Neural cell (in vitro differentiated cells): ENCODE data around the gene EBF3. TPM values are rescaled to one million over a fixed set of nuclear protein-coding genes. Genes with fewer than 3 reads are reported as not detected.

ENCODE experiments used
- H2AFZ ChIP-seq: fragments of 200-600, 300-800 bp; sonication (generic), shearing (Covaris generic); 2 replicates; pipeline ENCODE4 v1.6.0; 2014; ENCODE audit warnings: low read depth, mild to moderate bottlenecking, antibody characterized with exemption, low read length, moderate library complexity
- H3F3A ChIP-seq: fragments of 200-600 bp; shearing (Covaris generic); 2 replicates; pipeline ENCODE4 v1.6.1; 2016; ENCODE audit warnings: mild to moderate bottlenecking, moderate library complexity, mixed read lengths, antibody characterized with exemption, low read length; ENCODE audit not compliant: insufficient read depth, poor library complexity, severe bottlenecking
- H3K27ac ChIP-seq: fragments of 200-600, 300-800 bp; sonication (generic), shearing (Covaris generic); 2 replicates; pipeline ENCODE4 v1.5.1; 2014; ENCODE audit warnings: mild to moderate bottlenecking, low read length, moderate library complexity
- H3K27me3 ChIP-seq: fragments of 300-800, 200-600 bp; sonication (generic), shearing (Covaris generic); 2 replicates; pipeline ENCODE4 v1.6.0; 2014; ENCODE audit warnings: mild to moderate bottlenecking, low read depth, low read length, moderate library complexity; ENCODE audit not compliant: insufficient read depth
- H3K36me3 ChIP-seq: fragments of 300-800, 200-600 bp; sonication (generic), shearing (Covaris generic); 2 replicates; pipeline ENCODE4 v1.5.1; 2014; ENCODE audit warnings: mild to moderate bottlenecking, antibody characterized with exemption, low read length, moderate library complexity; ENCODE audit not compliant: insufficient read depth
- H3K4me2 ChIP-seq: fragments of 300-800, 200-600 bp; sonication (generic), shearing (Covaris generic); 2 replicates; pipeline ENCODE4 v1.6.0; 2014; ENCODE audit warnings: mild to moderate bottlenecking, low read length
- H3K4me3 ChIP-seq: fragments of 300-800, 200-600 bp; sonication (generic), shearing (Covaris generic); 2 replicates; pipeline ENCODE4 v1.5.1; 2014; ENCODE audit warnings: mild to moderate bottlenecking, low read length, moderate library complexity
- H3K79me2 ChIP-seq: fragments of 200-600 bp; shearing (Covaris generic); replicated peaks from 2 replicates; pipeline ENCODE4 v1.6.0; 2014; ENCODE audit warnings: mild to moderate bottlenecking, low read length, moderate library complexity; ENCODE audit not compliant: insufficient read depth
- H3K9ac ChIP-seq: fragments of 300-800, 200-600 bp; sonication (generic), shearing (Covaris generic); 2 replicates; pipeline ENCODE4 v1.6.1; 2016; ENCODE audit warnings: mild to moderate bottlenecking, low read length, mixed read lengths
- H3K9me2 ChIP-seq: fragments of 200-600 bp; shearing (Covaris generic); 2 replicates; pipeline ENCODE4 v1.6.1; 2016; ENCODE audit warnings: mild to moderate bottlenecking, low read length, mixed read lengths; ENCODE audit not compliant: insufficient read depth
- H3K9me3 ChIP-seq: fragments of 200-600, 300-800 bp; sonication (generic), shearing (Covaris generic); 2 replicates; pipeline ENCODE4 v1.6.1; 2016; ENCODE audit warnings: mild to moderate bottlenecking, mixed run types, low read length, moderate library complexity, mixed read lengths
- H4K20me1 ChIP-seq: fragments of 200-600 bp; shearing (Covaris generic); 2 replicates; pipeline ENCODE4 v1.6.1; 2016; ENCODE audit warnings: mild to moderate bottlenecking, mixed run types; ENCODE audit not compliant: insufficient read depth
- EP300 ChIP-seq: fragments of 450-650 bp; conservative IDR thresholded peaks from 2 replicates; pipeline ENCODE4 v1.6.1; 2014; ENCODE audit warnings: antibody characterized with exemption, mild to moderate bottlenecking, moderate library complexity; ENCODE audit not compliant: poor library complexity, severe bottlenecking
- EZH2 ChIP-seq: fragments of 200-600, 300-800 bp; shearing (Covaris generic), sonication (generic); IDR thresholded peaks from 2 replicates; pipeline ENCODE4 v1.6.1; 2014; ENCODE audit warnings: antibody characterized with exemption, low read length, borderline replicate concordance, mild to moderate bottlenecking; ENCODE audit not compliant: insufficient read depth, poor library complexity, severe bottlenecking
- MXI1 ChIP-seq: fragments of 450-650 bp; conservative IDR thresholded peaks from 2 replicates; pipeline ENCODE4 v1.6.1; 2014; ENCODE audit warnings: antibody characterized with exemption, mild to moderate bottlenecking; ENCODE audit not compliant: poor library complexity, severe bottlenecking
- POLR2AphosphoS5 ChIP-seq: IDR thresholded peaks from 2 replicates; pipeline ENCODE4 v1.6.1; 2012
- RAD21 ChIP-seq: fragments of 450-650 bp; conservative IDR thresholded peaks from 2 replicates; pipeline ENCODE4 v1.6.1; 2014; ENCODE audit warnings: antibody characterized with exemption, mild to moderate bottlenecking, moderate library complexity
- SMC3 ChIP-seq: fragments of 450-650 bp; conservative IDR thresholded peaks from 2 replicates; pipeline ENCODE4 v1.6.1; 2014; ENCODE audit warnings: antibody characterized with exemption, mild to moderate bottlenecking, moderate library complexity; ENCODE audit not compliant: poor library complexity
- TAF1 ChIP-seq: IDR thresholded peaks from 2 replicates; pipeline ENCODE4 v1.6.1; 2012; ENCODE audit warnings: low read depth
- polyA plus RNA-seq: library from polyadenylated mRNA; depleted of rRNA; stranded (reverse); fragments of >200 nt; gene quantifications from 2 replicates; pipeline ENCODE4 v1.2.3, GENCODE V29; 2014
- TF ChIP-seq, protein P1 (sequence below): fragments of 450-650 bp; IDR thresholded peaks from 2 replicates; pipeline ENCODE4 v1.5.1; 2014; ENCODE audit warnings: antibody characterized with exemption, mild to moderate bottlenecking, moderate library complexity; ENCODE audit not compliant: poor library complexity, severe bottlenecking
- TF ChIP-seq, protein P2 (sequence below): IDR thresholded peaks from 2 replicates; pipeline ENCODE4 v1.6.1; 2012; ENCODE audit warnings: borderline replicate concordance

Gene EBF3
- polyA plus RNA-seq, 1 donor from 2014 or later = 0.38 TPM

DNA sequence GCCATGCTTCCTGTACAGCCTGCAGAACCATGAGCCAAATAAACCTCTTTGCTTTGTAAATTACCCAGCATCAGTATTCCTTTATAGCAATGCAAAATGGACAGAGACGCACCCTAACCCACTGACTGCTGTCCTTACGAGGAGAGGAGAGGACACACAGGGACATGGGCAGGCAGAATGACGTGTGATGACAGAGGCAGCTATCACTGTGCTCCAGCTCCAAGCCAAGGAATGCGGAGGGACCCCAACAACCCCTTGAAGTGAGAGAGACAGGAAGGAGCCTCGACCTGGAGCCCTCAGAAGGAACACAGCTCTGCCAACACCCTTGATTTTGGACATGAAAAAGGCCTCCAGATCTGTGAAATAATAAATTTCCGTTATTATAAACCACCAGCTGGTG lies 46.6 kb upstream of the EBF3 start:
- H2AFZ ChIP-seq = no peak overlapping the region

GRCh38 chr10:130009228-130009627 lies 45.2 kb upstream of the EBF3 start:
- Histone ChIP-seq H3K4me2 (no peak overlapping the region), H3K27me3 (no peaks in the 10 kb centered on the region)

More for the DNA sequence above, 46.6 kb upstream of the EBF3 start:
- no peaks in the 10 kb centered on the region for H3K27me3 ChIP-seq
- H3K4me3 ChIP-seq = no peak overlapping the region
- H4K20me1 ChIP-seq = no peaks in the 10 kb centered on the region
- no peaks in the 10 kb centered on the region for H3K9me2 ChIP-seq
- H3K27ac ChIP-seq = no peak overlapping the region
- no peaks in the 10 kb centered on the region for H3K79me2 ChIP-seq
- H3K9ac ChIP-seq = no peak overlapping the region
- H3K4me2 ChIP-seq = no peak overlapping the region
- H3F3A ChIP-seq = no peaks in the 10 kb centered on the region
- no peaks in the 10 kb centered on the region for H3K9me3 ChIP-seq
- no peaks in the 10 kb centered on the region for H3K36me3 ChIP-seq
- TF ChIP-seq POLR2AphosphoS5 = no peak
- TF ChIP-seq EZH2 = no peak
- TF ChIP-seq EP300 = no peak
- no peak for TF ChIP-seq MXI1
- TF ChIP-seq, protein P1, sequence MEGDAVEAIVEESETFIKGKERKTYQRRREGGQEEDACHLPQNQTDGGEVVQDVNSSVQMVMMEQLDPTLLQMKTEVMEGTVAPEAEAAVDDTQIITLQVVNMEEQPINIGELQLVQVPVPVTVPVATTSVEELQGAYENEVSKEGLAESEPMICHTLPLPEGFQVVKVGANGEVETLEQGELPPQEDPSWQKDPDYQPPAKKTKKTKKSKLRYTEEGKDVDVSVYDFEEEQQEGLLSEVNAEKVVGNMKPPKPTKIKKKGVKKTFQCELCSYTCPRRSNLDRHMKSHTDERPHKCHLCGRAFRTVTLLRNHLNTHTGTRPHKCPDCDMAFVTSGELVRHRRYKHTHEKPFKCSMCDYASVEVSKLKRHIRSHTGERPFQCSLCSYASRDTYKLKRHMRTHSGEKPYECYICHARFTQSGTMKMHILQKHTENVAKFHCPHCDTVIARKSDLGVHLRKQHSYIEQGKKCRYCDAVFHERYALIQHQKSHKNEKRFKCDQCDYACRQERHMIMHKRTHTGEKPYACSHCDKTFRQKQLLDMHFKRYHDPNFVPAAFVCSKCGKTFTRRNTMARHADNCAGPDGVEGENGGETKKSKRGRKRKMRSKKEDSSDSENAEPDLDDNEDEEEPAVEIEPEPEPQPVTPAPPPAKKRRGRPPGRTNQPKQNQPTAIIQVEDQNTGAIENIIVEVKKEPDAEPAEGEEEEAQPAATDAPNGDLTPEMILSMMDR = no peak
- no peak for TF ChIP-seq RAD21
- no peak for TF ChIP-seq SMC3
- TF ChIP-seq, protein P2, sequence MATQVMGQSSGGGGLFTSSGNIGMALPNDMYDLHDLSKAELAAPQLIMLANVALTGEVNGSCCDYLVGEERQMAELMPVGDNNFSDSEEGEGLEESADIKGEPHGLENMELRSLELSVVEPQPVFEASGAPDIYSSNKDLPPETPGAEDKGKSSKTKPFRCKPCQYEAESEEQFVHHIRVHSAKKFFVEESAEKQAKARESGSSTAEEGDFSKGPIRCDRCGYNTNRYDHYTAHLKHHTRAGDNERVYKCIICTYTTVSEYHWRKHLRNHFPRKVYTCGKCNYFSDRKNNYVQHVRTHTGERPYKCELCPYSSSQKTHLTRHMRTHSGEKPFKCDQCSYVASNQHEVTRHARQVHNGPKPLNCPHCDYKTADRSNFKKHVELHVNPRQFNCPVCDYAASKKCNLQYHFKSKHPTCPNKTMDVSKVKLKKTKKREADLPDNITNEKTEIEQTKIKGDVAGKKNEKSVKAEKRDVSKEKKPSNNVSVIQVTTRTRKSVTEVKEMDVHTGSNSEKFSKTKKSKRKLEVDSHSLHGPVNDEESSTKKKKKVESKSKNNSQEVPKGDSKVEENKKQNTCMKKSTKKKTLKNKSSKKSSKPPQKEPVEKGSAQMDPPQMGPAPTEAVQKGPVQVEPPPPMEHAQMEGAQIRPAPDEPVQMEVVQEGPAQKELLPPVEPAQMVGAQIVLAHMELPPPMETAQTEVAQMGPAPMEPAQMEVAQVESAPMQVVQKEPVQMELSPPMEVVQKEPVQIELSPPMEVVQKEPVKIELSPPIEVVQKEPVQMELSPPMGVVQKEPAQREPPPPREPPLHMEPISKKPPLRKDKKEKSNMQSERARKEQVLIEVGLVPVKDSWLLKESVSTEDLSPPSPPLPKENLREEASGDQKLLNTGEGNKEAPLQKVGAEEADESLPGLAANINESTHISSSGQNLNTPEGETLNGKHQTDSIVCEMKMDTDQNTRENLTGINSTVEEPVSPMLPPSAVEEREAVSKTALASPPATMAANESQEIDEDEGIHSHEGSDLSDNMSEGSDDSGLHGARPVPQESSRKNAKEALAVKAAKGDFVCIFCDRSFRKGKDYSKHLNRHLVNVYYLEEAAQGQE = no peak
- TF ChIP-seq TAF1 = no peak

More at GRCh38 chr10:130009228-130009627, 45.2 kb upstream of the EBF3 start:
- H3K9me3 ChIP-seq = no peaks in the 10 kb centered on the region
- TF ChIP-seq, protein P1 = no peak
- TF ChIP-seq SMC3 = no peak
- TF ChIP-seq, protein P2 = no peak
- TF ChIP-seq MXI1 = no peak
- no peak for TF ChIP-seq EP300
- no peak for TF ChIP-seq RAD21
- TF ChIP-seq TAF1 = no peak
- TF ChIP-seq EZH2 = no peak
- TF ChIP-seq POLR2AphosphoS5 = no peak
- no peaks in the 10 kb centered on the region for H3K36me3 ChIP-seq
- H4K20me1 ChIP-seq = no peaks in the 10 kb centered on the region
- no peak overlapping the region for H3K4me3 ChIP-seq
- no peaks in the 10 kb centered on the region for H3K79me2 ChIP-seq
- H3K9me2 ChIP-seq = no peaks in the 10 kb centered on the region
- no peak overlapping the region for H3K9ac ChIP-seq
- H3K27ac ChIP-seq = no peak overlapping the region
- H3F3A ChIP-seq = no peaks in the 10 kb centered on the region
- no peak overlapping the region for H2AFZ ChIP-seq
